Liver (tissue), 3 donors: ENCODE data around the gene LRRK1.

Source experiments
- CTCF ChIP-seq: fragments of 150-350 bp; IDR thresholded peaks from 2 replicates; pipeline ENCODE4 v1.5.1; 2017; ENCODE audit warnings: improper control_type of control experiment, low read depth, low read length; ENCODE audit not compliant: missing input control
- HNF4A ChIP-seq, 2 donors: conservative IDR thresholded peaks; 2 replicates each; pipeline ENCODE4 v1.6.1; 2016; ENCODE audit warnings: antibody characterized with exemption in 2 of 2, mild to moderate bottlenecking in 2 of 2
- JUND ChIP-seq, 2 donors: IDR thresholded peaks; 2 replicates each; pipeline ENCODE4 v1.6.1; 2016; ENCODE audit warnings: antibody characterized with exemption in 2 of 2
- MAX ChIP-seq: IDR thresholded peaks from 2 replicates; pipeline ENCODE4 v1.6.1; 2016; ENCODE audit warnings: antibody characterized with exemption
- NR2F2 ChIP-seq: IDR thresholded peaks from 2 replicates; pipeline ENCODE4 v1.6.1; 2016; ENCODE audit warnings: antibody characterized with exemption
- TAF1 ChIP-seq: conservative IDR thresholded peaks from 2 replicates; pipeline ENCODE4 v1.6.1; 2016; ENCODE audit warnings: antibody characterized with exemption, mild to moderate bottlenecking
- YY1 ChIP-seq: IDR thresholded peaks from 2 replicates; pipeline ENCODE4 v1.6.1; 2016; ENCODE audit warnings: antibody characterized with exemption, mild to moderate bottlenecking
- donor health status: healthy.
- donor health status: healthy.

GRCh38 chr15:100951965-100952364, 32.8 kb downstream of the LRRK1 start:
- no peak for TF ChIP-seq CTCF
- no peak for TF ChIP-seq NR2F2
- no peak for TF ChIP-seq TAF1
- TF ChIP-seq MAX: no peak
- no peak for TF ChIP-seq HNF4A (conservative IDR thresholded peaks at IDR 0.05)
- no peak for TF ChIP-seq YY1
- no peak for TF ChIP-seq JUND (IDR thresholded peaks at IDR 0.05)
